Activated T-helper 1 cell treated with anti-CD3 and anti-CD28 coated beads, Interleukin-12 subunit alpha, Interleukin-12 subunit beta, Interleukin-2, Interleukin-4 antibody, amounts not matched to agents 30 ng/mL and 10 ng/mL and 1 ng/mL, durations not matched to agents 14 hours and 24 hours and 36 hours (primary cell): Measurements from ENCODE around the gene ARL17B. TPM values are rescaled to one million over a fixed set of nuclear protein-coding genes. Genes with fewer than 3 reads are reported as not detected.
"Not testable (repeated sequence)": the region's sequence is repeated elsewhere in the genome, so short reads cannot be mapped to it uniquely, and the experiment has no call there.

Experiments used
- DNase-seq: peaks from one replicate; pipeline ENCODE4 v3.0.0; 2021; ENCODE audit warnings: low spot score
- H3K27ac Mint-ChIP-seq: one replicate; pipeline ENCODE4 v1.8.0; 2021; ENCODE audit warnings: mild to moderate bottlenecking, mixed read lengths
- H3K27me3 Mint-ChIP-seq: one replicate; pipeline ENCODE4 v1.8.0; 2022; ENCODE audit warnings: mild to moderate bottlenecking, moderate library complexity, mixed read lengths; ENCODE audit not compliant: insufficient read depth
- H3K36me3 Mint-ChIP-seq: one replicate; pipeline ENCODE4 v1.8.0; 2021; ENCODE audit warnings: low read depth, mixed read lengths
- H3K4me1 Mint-ChIP-seq: one replicate; pipeline ENCODE4 v1.8.0; 2021; ENCODE audit warnings: low read depth, mixed read lengths
- H3K4me3 Mint-ChIP-seq: one replicate; pipeline ENCODE4 v1.8.0; 2021; ENCODE audit warnings: mild to moderate bottlenecking, moderate library complexity, mixed read lengths
- H3K9me3 Mint-ChIP-seq: one replicate; pipeline ENCODE4 v1.8.0; 2021; ENCODE audit warnings: mixed read lengths
- intact Hi-C: fragments of 100-400 bp; cut with micrococcal nuclease; formaldehyde crosslinking; loops from one replicate; pipeline ENCODE4 v1.15.1; 2024
- total RNA-seq: library from RNA; stranded (reverse); gene quantifications from 2 replicates; pipeline ENCODE4 v1.2.3, GENCODE V29; 2022

ARL17B gene
- total RNA-seq, 1 donor from 2014 or later, result 16.3 TPM

DNA sequence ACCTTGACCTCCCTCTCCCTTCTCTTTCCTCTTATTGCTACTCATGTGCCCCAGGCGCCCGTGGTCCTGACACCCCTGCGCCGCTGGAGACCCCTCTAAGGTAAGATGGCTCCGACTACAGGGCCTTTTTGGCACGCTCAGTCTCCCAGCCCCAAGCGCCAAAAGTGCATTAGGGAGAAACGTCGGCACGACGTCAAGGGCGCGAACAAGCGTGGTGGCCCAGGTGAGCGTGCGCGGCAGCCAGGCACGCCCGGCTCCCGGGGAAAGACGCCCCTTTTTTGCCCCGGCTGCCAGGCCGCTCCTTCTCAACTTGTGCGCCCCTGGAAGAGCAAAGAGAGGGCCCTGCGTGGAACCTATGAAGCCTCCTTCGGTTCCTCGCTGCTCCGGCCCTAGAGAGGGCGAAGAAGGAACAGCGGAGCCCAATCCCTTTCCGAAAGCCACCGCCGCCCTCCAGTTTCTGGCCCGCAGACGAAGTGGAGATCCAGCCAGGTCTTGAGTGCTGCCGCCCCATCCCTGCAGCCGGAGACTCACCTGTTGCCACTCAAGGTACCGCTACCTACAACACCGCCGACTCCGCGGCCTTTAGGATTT is 326 bp downstream of the ARL17B start:
- H3K27me3 Mint-ChIP-seq, H3K4me1 Mint-ChIP-seq, H3K9me3 Mint-ChIP-seq, DNase-seq, intact Hi-C loops, H3K4me3 Mint-ChIP-seq, H3K36me3 Mint-ChIP-seq, H3K27ac Mint-ChIP-seq: not testable (repeated sequence)

- DNase-seq, H3K36me3 Mint-ChIP-seq, H3K9me3 Mint-ChIP-seq, H3K4me3 Mint-ChIP-seq, H3K4me1 Mint-ChIP-seq, H3K27me3 Mint-ChIP-seq, intact Hi-C loops, H3K27ac Mint-ChIP-seq: not testable (repeated sequence)
These were observed 7.7 kb downstream of the ARL17B start for GRCh38 chr17:46353856-46354255.

- H3K36me3 Mint-ChIP-seq, result not testable (repeated sequence)
These were observed 12.5 kb downstream of the ARL17B start for GRCh38 chr17:46349060-46349459.

DNA sequence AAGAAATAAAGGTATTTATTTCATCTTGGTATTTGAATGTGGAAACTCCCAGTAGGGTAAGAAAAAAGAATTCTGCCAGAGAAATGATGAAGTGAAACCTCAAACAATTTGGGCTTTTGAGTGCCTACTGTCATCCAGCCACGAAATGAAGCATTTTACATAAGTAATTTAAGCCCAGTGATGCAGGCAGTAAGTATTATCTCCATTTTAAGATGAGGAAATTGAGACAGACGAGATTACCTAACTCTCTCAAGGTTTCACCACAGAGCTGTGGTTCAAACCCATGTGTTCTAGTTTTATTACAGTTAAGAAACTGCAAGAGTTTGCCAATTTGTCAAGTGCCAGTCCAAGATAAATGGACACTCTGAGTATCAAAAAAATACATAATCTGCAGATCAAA is 13.2 kb downstream of the ARL17B start:
- H3K4me1 Mint-ChIP-seq, result not testable (repeated sequence)

More at GRCh38 chr17:46349060-46349459, 12.5 kb downstream of the ARL17B start:
- H3K27ac Mint-ChIP-seq, H3K27me3 Mint-ChIP-seq, intact Hi-C loops, H3K4me3 Mint-ChIP-seq, H3K9me3 Mint-ChIP-seq, H3K4me1 Mint-ChIP-seq, DNase-seq: not testable (repeated sequence)

GRCh38 chr17:46342131-46342530 is 19.4 kb downstream of the ARL17B start:
- H3K27ac Mint-ChIP-seq, H3K4me1 Mint-ChIP-seq, H3K36me3 Mint-ChIP-seq, H3K27me3 Mint-ChIP-seq, intact Hi-C loops, H3K4me3 Mint-ChIP-seq, DNase-seq, H3K9me3 Mint-ChIP-seq: not testable (repeated sequence)

More for the DNA sequence above, 13.2 kb downstream of the ARL17B start:
- H3K27me3 Mint-ChIP-seq, H3K4me3 Mint-ChIP-seq, H3K9me3 Mint-ChIP-seq, intact Hi-C loops, H3K27ac Mint-ChIP-seq, H3K36me3 Mint-ChIP-seq, DNase-seq: not testable (repeated sequence)

GRCh38 chr17:46341220-46341619 is 20.3 kb downstream of the ARL17B start:
- intact Hi-C loops, DNase-seq, H3K4me3 Mint-ChIP-seq, H3K9me3 Mint-ChIP-seq, H3K27ac Mint-ChIP-seq, H3K27me3 Mint-ChIP-seq, H3K36me3 Mint-ChIP-seq, H3K4me1 Mint-ChIP-seq: not testable (repeated sequence)

- H3K36me3 Mint-ChIP-seq, H3K4me3 Mint-ChIP-seq, DNase-seq, H3K27ac Mint-ChIP-seq, H3K27me3 Mint-ChIP-seq, H3K9me3 Mint-ChIP-seq, intact Hi-C loops: not testable (repeated sequence)
- peaks cover 11% of the 10 kb centered on the region for H3K4me1 Mint-ChIP-seq
These were observed 66.7 kb downstream of the ARL17B start, which contains the start of gene LRRC37A for GRCh38 chr17:46294831-46295230. LRRC37A (plus strand) TSS chr17:46295131; CDS start chr17:46295134, 3 bp downstream.

- H3K27ac Mint-ChIP-seq, H3K27me3 Mint-ChIP-seq, intact Hi-C loops, H3K9me3 Mint-ChIP-seq, DNase-seq, H3K36me3 Mint-ChIP-seq: not testable (repeated sequence)
- peak overlapping the region; percentile 45 for H3K4me3 Mint-ChIP-seq
- peaks cover 17% of the 10 kb centered on the region for H3K4me1 Mint-ChIP-seq
These were observed 69.9 kb downstream of the ARL17B start for GRCh38 chr17:46291618-46292017.

GRCh38 chr17:46290906-46291546 is 70.5 kb downstream of the ARL17B start:
- H3K27me3 Mint-ChIP-seq, DNase-seq, H3K9me3 Mint-ChIP-seq, H3K27ac Mint-ChIP-seq, intact Hi-C loops, H3K36me3 Mint-ChIP-seq: not testable (repeated sequence)
- H3K4me3 Mint-ChIP-seq, result peak overlapping the region; percentile 45
- H3K4me1 Mint-ChIP-seq, result peaks cover 19% of the 10 kb centered on the region

- intact Hi-C loops, result not testable (repeated sequence)
These were observed 74.0 kb downstream of the ARL17B start for GRCh38 chr17:46287587-46287986.

DNA sequence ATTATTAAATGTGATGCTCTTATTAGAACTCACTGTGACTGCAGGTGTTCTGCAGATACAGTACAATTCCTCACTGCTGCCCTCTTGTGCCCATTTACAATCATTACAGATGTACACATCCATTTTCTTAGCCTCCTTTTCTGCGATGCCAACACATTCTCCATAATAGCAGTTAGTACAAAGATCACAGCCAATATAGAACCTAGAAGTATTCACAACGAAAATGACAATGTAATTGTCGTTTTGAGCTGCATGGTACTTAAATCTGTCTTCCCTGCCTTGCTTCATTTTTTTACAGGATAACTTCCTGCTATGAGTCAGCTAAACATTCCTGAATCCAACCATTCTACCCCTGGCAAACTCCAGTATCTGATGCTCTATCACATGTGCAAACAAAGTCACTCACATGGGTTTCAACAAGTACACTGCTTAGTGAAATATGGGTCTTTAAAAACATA is 74.8 kb downstream of the ARL17B start:
- not testable (repeated sequence) for H3K27ac Mint-ChIP-seq, H3K27me3 Mint-ChIP-seq
- peaks cover 31% of the 10 kb centered on the region for H3K4me1 Mint-ChIP-seq

More at GRCh38 chr17:46287587-46287986, 74.0 kb downstream of the ARL17B start:
- H3K9me3 Mint-ChIP-seq, H3K27ac Mint-ChIP-seq, H3K4me3 Mint-ChIP-seq, H3K36me3 Mint-ChIP-seq, DNase-seq, H3K27me3 Mint-ChIP-seq: not testable (repeated sequence)
- peaks cover 31% of the 10 kb centered on the region for H3K4me1 Mint-ChIP-seq

DNA sequence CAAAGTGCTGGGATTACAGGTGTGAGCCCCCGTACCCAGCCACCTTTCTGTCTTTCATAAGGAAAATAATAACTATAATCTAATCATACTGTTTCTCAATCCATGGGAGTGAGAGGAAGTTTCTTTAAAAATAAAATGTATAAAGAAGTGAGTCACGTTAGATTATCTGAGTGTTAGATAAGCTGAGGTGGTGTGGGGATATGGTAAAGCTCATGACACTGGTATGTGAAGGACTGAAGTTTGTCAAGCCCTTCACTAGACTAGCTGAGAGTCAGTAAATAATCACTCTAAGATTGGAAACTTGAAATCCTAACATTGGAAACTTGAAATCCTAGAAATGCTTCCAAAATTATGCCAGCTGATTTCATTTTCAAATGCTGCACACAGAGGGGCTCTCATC is 76.1 kb downstream of the ARL17B start:
- DNase-seq, H3K9me3 Mint-ChIP-seq, H3K36me3 Mint-ChIP-seq, intact Hi-C loops, H3K27ac Mint-ChIP-seq, H3K27me3 Mint-ChIP-seq, H3K4me3 Mint-ChIP-seq: not testable (repeated sequence)
- peaks cover 20% of the 10 kb centered on the region for H3K4me1 Mint-ChIP-seq

More for the DNA sequence above, 74.8 kb downstream of the ARL17B start:
- intact Hi-C loops, result loop anchor here (1.0 kb wide), 2 partner anchors 32 to 284 kb away; no protein-coding TSS in a partner anchor
- not testable (repeated sequence) for H3K36me3 Mint-ChIP-seq, H3K9me3 Mint-ChIP-seq, H3K4me3 Mint-ChIP-seq
- peak; percentile 49 for DNase-seq

DNA sequence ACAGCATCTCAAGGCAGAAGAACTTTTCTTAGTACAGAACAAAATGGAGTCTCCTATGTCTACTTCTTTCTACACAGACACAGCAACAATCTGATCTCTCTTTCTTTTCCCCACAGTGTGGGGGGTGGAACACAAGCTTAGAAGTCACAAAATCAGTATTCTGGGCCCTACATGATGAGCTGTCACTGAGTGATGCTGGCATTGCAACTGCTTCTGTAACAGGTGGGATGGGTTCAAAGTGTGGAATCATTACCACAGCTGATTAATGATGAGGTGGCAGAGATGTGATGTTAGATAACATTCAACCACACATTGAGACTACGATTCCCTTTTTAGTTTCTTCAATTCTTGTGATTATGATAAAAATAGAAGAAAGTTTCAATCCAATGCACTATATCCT is 77.1 kb downstream of the ARL17B start:
- H3K4me3 Mint-ChIP-seq, H3K27ac Mint-ChIP-seq, intact Hi-C loops, H3K9me3 Mint-ChIP-seq, H3K36me3 Mint-ChIP-seq, H3K27me3 Mint-ChIP-seq, DNase-seq: not testable (repeated sequence)
- H3K4me1 Mint-ChIP-seq, result peaks cover 20% of the 10 kb centered on the region
